Left cardiac atrium (tissue), 4 donors: ENCODE data around the gene OR4D10. TPM values are rescaled to one million over a fixed set of nuclear protein-coding genes. Genes with fewer than 3 reads are reported as not detected.
"Not testable (repeated sequence)": the region's sequence is repeated elsewhere in the genome, so short reads cannot be mapped to it uniquely, and the experiment has no call there.

Source experiments
- ATAC-seq, 2 donors: fragments of 200-7000 bp; cut with Tn5 transposase; one replicate each; pipeline ENCODE4 v1.9.1; 2020; ENCODE audit warnings: mild to moderate bottlenecking in 2 of 2, moderate library complexity in 2 of 2
- DNase-seq: peaks from one replicate; pipeline ENCODE4 v3.0.0-alpha.2; 2020
- intact Hi-C, 2 donors: fragments of 100-400 bp; cut with DNase I; formaldehyde crosslinking; loops; one replicate each; pipeline versions ENCODE4 v1.14.1 to v1.15.1; 2022 to 2023
- total RNA-seq, 2 donors: library from RNA; stranded (reverse); fragmentation: NEBNext Ultra II Directional; extraction: Animal tissue kit (Norgen Biotek cat#: 25700); gene quantifications; one replicate each; pipeline ENCODE4 v1.2.1, GENCODE V29; 2021
- donor health status: DM: no; HTN: yes; CAD: no.
- donor health status: DM: no; HTN: yes; CAD: no; lungs with severe emphysema.
- donor health status: DM: yes; HTN: yes; CAD: no.
- donor health status: Dilated cardiomyopathy.

OR4D10 gene
- total RNA-seq, 2 donors from 2014 or later: not detected

DNA sequence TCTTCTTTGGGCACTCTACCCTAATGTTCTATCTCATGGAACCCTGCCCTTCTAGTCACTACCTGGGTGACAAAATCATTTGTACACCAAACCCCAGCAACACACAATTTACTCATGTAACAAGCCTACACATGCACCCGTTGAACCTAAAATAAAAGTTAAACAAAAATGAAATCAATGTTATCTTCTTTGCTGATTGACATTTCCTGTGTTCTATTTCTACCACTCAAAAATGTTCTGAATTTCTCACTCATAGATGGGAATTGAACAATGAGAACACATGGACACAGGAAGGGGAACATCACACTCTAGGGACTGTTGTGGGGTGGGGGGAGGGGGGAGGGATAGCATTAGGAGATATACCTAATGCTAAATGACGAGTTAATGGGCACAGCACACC, 47.0 kb downstream of the OR4D10 start:
- intact Hi-C loops, DNase-seq, ATAC-seq: not testable (repeated sequence)

DNA sequence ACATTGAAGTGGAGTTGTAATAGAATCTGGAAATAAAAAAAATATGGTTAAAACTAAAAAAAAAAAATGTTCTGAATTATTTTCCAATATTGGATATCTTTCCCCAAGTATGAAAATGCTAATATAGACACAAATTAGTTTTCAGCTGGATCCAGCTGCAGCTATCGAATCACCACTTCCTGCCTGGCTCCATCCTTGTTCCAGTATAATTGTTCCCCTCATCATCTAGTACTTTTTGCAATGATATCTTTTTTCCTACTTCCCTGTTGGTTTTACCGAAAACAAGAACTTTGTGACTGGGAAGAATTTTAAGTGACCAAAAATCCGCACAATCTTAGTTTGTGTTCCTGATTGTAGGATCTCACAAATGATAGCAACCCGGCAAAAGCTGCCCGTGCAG, 47.6 kb downstream of the OR4D10 start:
- intact Hi-C loops: no loop called here
- DNase-seq (no peak), ATAC-seq (no peak)

DNA sequence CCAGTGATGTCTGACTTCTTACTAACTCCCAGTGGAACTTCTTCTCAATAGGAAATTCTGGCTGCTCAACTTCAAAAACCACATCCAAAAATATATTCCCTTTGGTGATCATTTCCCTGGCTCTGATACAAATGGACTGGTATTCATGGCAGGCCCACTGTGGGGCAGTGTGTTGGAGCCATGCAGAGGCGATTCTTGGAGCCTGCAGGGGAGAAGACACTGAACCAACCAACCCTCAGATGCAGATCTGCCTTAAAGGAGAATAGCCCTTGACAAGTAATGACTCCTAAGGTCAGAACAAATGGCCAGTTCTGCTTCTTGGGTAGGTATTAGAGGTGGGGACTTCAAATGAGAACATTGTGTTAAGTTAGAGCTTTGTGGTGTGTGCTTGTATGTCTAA, 50.4 kb downstream of the OR4D10 start:
- intact Hi-C loops: no loop called here
- no peak for DNase-seq
- no peak for ATAC-seq

DNA sequence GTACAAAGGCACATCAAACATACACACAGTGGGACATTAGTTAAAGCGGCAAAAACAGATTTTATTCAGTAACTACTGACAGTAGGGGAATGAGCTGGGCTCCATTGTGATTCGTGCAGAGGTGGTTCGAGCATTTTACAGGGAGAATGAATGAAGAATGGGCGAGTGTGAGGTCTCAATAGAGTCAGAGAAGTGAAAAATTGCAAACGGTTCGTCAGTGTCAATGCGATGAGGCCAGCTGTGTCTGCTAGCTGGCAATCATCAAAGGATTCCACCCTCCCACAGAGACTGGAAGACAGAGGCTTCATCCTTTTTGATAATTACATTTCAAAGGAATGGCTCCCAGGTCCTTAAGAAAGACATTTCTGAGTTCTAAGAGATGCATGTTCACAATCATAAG, 55.6 kb downstream of the OR4D10 start:
- intact Hi-C loops: no loop called here
- ATAC-seq (no peak), DNase-seq (no peak)

Other genes with a start within 250 kb of the OR4D10 start
- gene OR5AN1, start 114.4 kb upstream of the OR4D10 start, total RNA-seq: not detected
- not detected for gene OR5A2, start 46.9 kb upstream of the OR4D10 start, total RNA-seq
- not detected for gene OR5A1, start 36.8 kb upstream of the OR4D10 start, total RNA-seq
- gene OR4D6, start 16.4 kb upstream of the OR4D10 start, total RNA-seq: not detected
- gene OR4D11, start 30.3 kb downstream of the OR4D10 start, total RNA-seq: not detected
- not detected for gene OR4D9, start 38.2 kb downstream of the OR4D10 start, total RNA-seq
- 10 to 100 TPM; 31.7 to 37.8 TPM for gene OSBP, start 142.5 kb downstream of the OR4D10 start, total RNA-seq
- gene PATL1, start 195.7 kb downstream of the OR4D10 start, total RNA-seq: 10 to 100 TPM; 21.6 to 28.2 TPM
- gene OR10V1, start 240.5 kb downstream of the OR4D10 start, total RNA-seq: not detected